BE2C (cell line): ENCODE results near the gene DNAH8.

Source experiments
- DNase-seq: peaks from one replicate; pipeline ENCODE4 v3.0.0-alpha.2; 2020
- H3K27me3 ChIP-seq: fragments of 250-450 bp; sonication (Bioruptor Pico); 2 replicates; pipeline ENCODE4 v1.5.1; 2020; ENCODE audit warnings: mild to moderate bottlenecking
- H3K36me3 ChIP-seq: fragments of 250-450 bp; sonication (Bioruptor Pico); 2 replicates; pipeline ENCODE4 v1.5.1; 2020; ENCODE audit warnings: mild to moderate bottlenecking
- H3K4me1 ChIP-seq: fragments of 250-450 bp; sonication (Bioruptor Pico); 2 replicates; pipeline ENCODE4 v1.5.1; 2020
- H3K4me3 ChIP-seq: 2 replicates; pipeline ENCODE4 v1.5.1; 2011; ENCODE audit warnings: low read depth, low read length
- H3K9me3 ChIP-seq: fragments of 250-450 bp; sonication (Bioruptor Pico); 2 replicates; pipeline ENCODE4 v1.5.1; 2020
- CTCF ChIP-seq: IDR thresholded peaks from 2 replicates; pipeline ENCODE4 v1.5.1; 2012; ENCODE audit warnings: mild to moderate bottlenecking, low read depth, low read length

The DNAH8 gene

DNA sequence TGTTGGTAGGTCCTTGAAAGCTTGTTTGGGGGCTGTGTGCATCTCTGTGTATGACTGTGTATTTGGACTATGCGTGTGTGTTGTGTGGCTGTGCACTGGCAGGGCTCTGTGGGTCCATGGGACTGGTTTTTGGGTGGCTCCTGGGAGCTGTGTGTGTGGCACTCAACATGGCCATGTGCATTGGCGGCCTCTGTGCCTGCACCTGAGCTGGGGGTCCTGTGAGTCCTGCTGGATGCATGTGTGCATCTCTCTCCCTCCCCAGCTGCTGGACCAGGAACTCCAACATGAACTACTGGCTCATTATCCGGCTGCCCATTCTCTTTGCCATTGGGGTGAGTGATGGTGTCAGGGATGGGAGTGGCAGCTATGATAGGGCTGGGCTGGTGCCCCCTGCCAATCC is 363.6 kb downstream of the DNAH8 start:
- no peak for TF ChIP-seq CTCF
- Histone ChIP-seq H3K9me3 (no peaks in the 10 kb centered on the region), H3K36me3 (no peaks in the 10 kb centered on the region), H3K4me1 (no peaks in the 10 kb centered on the region), H3K27me3 (no peaks in the 10 kb centered on the region), H3K4me3 (no peak overlapping the region)
- DNase-seq, result no peak

- DNase-seq, result no peak
- TF ChIP-seq CTCF, result no peak
- Histone ChIP-seq H3K27me3 (no peaks in the 10 kb centered on the region; the same call in 1 of the 2 replicates), H3K9me3 (no peaks in the 10 kb centered on the region), H3K4me1 (no peaks in the 10 kb centered on the region), H3K36me3 (no peaks in the 10 kb centered on the region), H3K4me3 (no peak overlapping the region)
Observed at GRCh38 chr6:39079197-39080125, 364.4 kb downstream of the DNAH8 start.
